Keratinocyte (primary cell): ENCODE measurements around the gene UGT1A8.

Experiments
- CTCF ChIP-seq, 3 experiments: IDR thresholded peaks in 1 of 3; conservative IDR thresholded peaks in 1 of 3; optimal IDR thresholded peaks in 1 of 3; 2 replicates in 2 of 3; 3 replicates in 1 of 3; pipeline versions ENCODE3 to v1.5.1; 2011; ENCODE audit warnings: low read length in 3 of 3, mild to moderate bottlenecking in 3 of 3, moderate library complexity in 2 of 3, control low read depth in 1 of 3, inconsistent platforms in 1 of 3; ENCODE audit not compliant: insufficient read depth in 2 of 3; ENCODE audit errors: extremely low read depth in 1 of 3
- EZH2 ChIP-seq: IDR thresholded peaks from one replicate; pipeline ENCODE4 v1.6.1; 2012; ENCODE audit warnings: inconsistent platforms, mild to moderate bottlenecking, low read length, moderate library complexity

GRCh38 chr2:233571462-233571861, 46.0 kb upstream of the UGT1A8 start:
- TF ChIP-seq CTCF (optimal IDR thresholded peaks at IDR 0.05 in 1 of 3, IDR thresholded peaks at IDR 0.05 in 1 of 3, conservative IDR thresholded peaks at IDR 0.05 in 1 of 3; ENCODE audit: extremely low read depth in 1 of 3, insufficient read depth in 2 of 3, low read length in 3 of 3) (no peak), EZH2 (no peak)
